K562 (cell line): Measurements from ENCODE around the gene ASIC3. TPM values are rescaled to one million over a fixed set of nuclear protein-coding genes. Genes with fewer than 3 reads are reported as not detected.

ENCODE experiments used
- CBFA2T3 ChIP-seq: fragments of 450-650 bp; IDR thresholded peaks from 2 replicates; pipeline ENCODE4 v1.6.1; 2017
- CUX1 ChIP-seq: fragments of 200-800 bp; sonication (Bioruptor generic); IDR thresholded peaks from 2 replicates; pipeline ENCODE4 v1.6.1; 2016; ENCODE audit warnings: missing genetic modification characterization, missing compliant biosample characterization
- MTF1 ChIP-seq: fragments of 250-450 bp; sonication (Bioruptor Pico); IDR thresholded peaks from 2 replicates; pipeline ENCODE4 v1.9.0; 2021; ENCODE audit warnings: moderate library complexity, mild to moderate bottlenecking, inconsistent platforms, borderline replicate concordance
- POLR2AphosphoS5 ChIP-seq: IDR thresholded peaks from 2 replicates; pipeline ENCODE4 v1.6.1; 2011; ENCODE audit warnings: mild to moderate bottlenecking, low read depth, low read length, moderate library complexity; ENCODE audit not compliant: control insufficient read depth, insufficient read depth
- RFX7 ChIP-seq: fragments of 250-450 bp; sonication (Bioruptor Pico); IDR thresholded peaks from 2 replicates; pipeline ENCODE4 v1.5.1; 2021; ENCODE audit warnings: mild to moderate bottlenecking
- SLC30A9 ChIP-seq: fragments of 250-450 bp; sonication (Bioruptor Pico); IDR thresholded peaks from 2 replicates; pipeline ENCODE4 v1.8.0; 2022; ENCODE audit warnings: mild to moderate bottlenecking, moderate library complexity
- SNRNP70 ChIP-seq: fragments of 200-400 bp; formaldehyde crosslinking; optimal IDR thresholded peaks from 2 replicates; pipeline ENCODE3; 2017; ENCODE audit warnings: low read depth, low read length
- TBP ChIP-seq: optimal IDR thresholded peaks from 2 replicates; pipeline ENCODE3; 2011; ENCODE audit warnings: low read depth, low read length, improper control_type of control experiment
- ZBTB40 ChIP-seq, 2 experiments: fragments of 450-650 bp in 1 of 2; sonication (generic) in 1 of 2; formaldehyde crosslinking in 1 of 2; IDR thresholded peaks; 2 replicates each; pipeline versions ENCODE4 v1.7.1 to v1.9.0; 2016 to 2022; ENCODE audit warnings: inconsistent platforms in 1 of 2, mild to moderate bottlenecking in 1 of 2, missing genetic modification reagents in 1 of 2
- ZC3H8 ChIP-seq: fragments of 450-650 bp; IDR thresholded peaks from 2 replicates; pipeline ENCODE4 v1.6.1; 2017
- ZNF766 ChIP-seq: fragments of 200-800 bp; sonication (Bioruptor generic); conservative IDR thresholded peaks from 2 replicates; pipeline ENCODE4 v1.6.1; 2016; ENCODE audit warnings: missing genetic modification characterization, missing compliant biosample characterization
- polyA plus RNA-seq, 8 experiments: library from polyadenylated mRNA; depleted of rRNA in 4 of 8; stranded (reverse) in 5 of 8; unstranded in 3 of 8; fragments of >200 nt; fragmentation: Nextera tagmentation in 2 of 8; fragmentation: Illumina TruSeq in 1 of 8; extraction: Ambion mirVana in 2 of 8; extraction: Trizol in 1 of 8; gene quantifications; 2 replicates each; pipeline versions ENCODE4 v1.2.1 to v1.2.3, GENCODE V29; 2011 to 2014; ENCODE audit warnings: inconsistent platforms in 1 of 8, missing spikeins in 1 of 8
- total RNA-seq, 7 experiments: library from RNA; depleted of rRNA in 6 of 7; stranded (reverse); fragments of >200 nt in 6 of 7; fragmentation: Illumina TruSeq in 2 of 7; extraction: Trizol in 2 of 7; gene quantifications; 2 replicates each; pipeline versions ENCODE4 v1.2.1 to v1.2.3, GENCODE V29; 2011 to 2021; ENCODE audit warnings: low replicate concordance in 1 of 7

The ASIC3 gene
- total and polyA plus RNA-seq, 9 of the 15 experiments (the other 6 are each of a cell fraction or from before 2014, with no cell fraction given): 0.11 to 5.0 (median 0.87) TPM

- TF ChIP-seq MTF1 (CRISPR knock-in tag) (no peak), RFX7 (CRISPR knock-in tag) (no peak), ZNF766 (CRISPR knock-in tag) (no peak), TBP (no peak), ZC3H8 (no peak), CBFA2T3 (no peak), SNRNP70 (no peak), POLR2AphosphoS5 (0 out of 2 replicates have a peak, but pooled peaks have one; percentile 5), CUX1 (CRISPR knock-in tag) (no peak), ZBTB40 (IDR thresholded peaks at IDR 0.05) (no peak; the same call in 1 of the 2 replicates), ZBTB40 (CRISPR knock-in tag; IDR thresholded peaks at IDR 0.05) (no peak), SLC30A9 (CRISPR knock-in tag) (no peak)
Observed at GRCh38 chr7:151017370-151017952, 30.9 kb upstream of the ASIC3 start (continued).
